Islet precursor cell (in vitro differentiated cells): Measurements from ENCODE around the gene WTIP.
"Not testable (repeated sequence)": the region's sequence is repeated elsewhere in the genome, so short reads cannot be mapped to it uniquely, and the experiment has no call there.

Experiments used
- DNase-seq: peaks from one replicate; pipeline ENCODE4 v3.0.0-alpha.2; 2018

Gene WTIP

GRCh38 chr19:34480971-34481841 is at the start of gene WTIP:
Gene WTIP, plus strand, starts transcription at chr19:34481758. Its CDS starts 217 bp downstream, at chr19:34481975.
- peak; percentile 94 for DNase-seq

- DNase-seq: no peak
These were observed 48.8 kb upstream of the WTIP start for GRCh38 chr19:34432797-34433196.

GRCh38 chr19:34436716-34437115 is 44.8 kb upstream of the WTIP start:
- DNase-seq: no peak

GRCh38 chr19:34448191-34448590 is 33.4 kb upstream of the WTIP start:
- no peak for DNase-seq

GRCh38 chr19:34452723-34453122 is 28.8 kb upstream of the WTIP start:
- no peak for DNase-seq

GRCh38 chr19:34454091-34454490 is 27.5 kb upstream of the WTIP start:
- DNase-seq: no peak

- no peak for DNase-seq
These were observed 26.9 kb upstream of the WTIP start for GRCh38 chr19:34454685-34455084.

- DNase-seq: not testable (repeated sequence)
These were observed 25.6 kb upstream of the WTIP start for GRCh38 chr19:34455783-34456480.

GRCh38 chr19:34457446-34457845 is 24.1 kb upstream of the WTIP start:
- no peak for DNase-seq

- no peak for DNase-seq
These were observed 22.9 kb upstream of the WTIP start for GRCh38 chr19:34458677-34459076.

- DNase-seq: no peak
These were observed 21.9 kb upstream of the WTIP start for GRCh38 chr19:34459614-34460013.

- no peak for DNase-seq
These were observed 20.0 kb upstream of the WTIP start for GRCh38 chr19:34461375-34462100.

GRCh38 chr19:34464785-34465184 is 16.8 kb upstream of the WTIP start:
- not testable (repeated sequence) for DNase-seq

- DNase-seq: no peak
These were observed 13.1 kb upstream of the WTIP start for GRCh38 chr19:34468409-34468808.

GRCh38 chr19:34469026-34469425 is 12.5 kb upstream of the WTIP start:
- not testable (repeated sequence) for DNase-seq

GRCh38 chr19:34471906-34472700 is 9.5 kb upstream of the WTIP start:
- DNase-seq: no peak

GRCh38 chr19:34474233-34474989 is 7.1 kb upstream of the WTIP start:
- DNase-seq: no peak

GRCh38 chr19:34475026-34475974 is 6.3 kb upstream of the WTIP start:
- no peak for DNase-seq

GRCh38 chr19:34475975-34476594 is 5.5 kb upstream of the WTIP start:
- DNase-seq: no peak

GRCh38 chr19:34478496-34478895 is 3.1 kb upstream of the WTIP start:
- not testable (repeated sequence) for DNase-seq
